ENCODE results near the gene GRIK2. TPM values are rescaled to one million over a fixed set of nuclear protein-coding genes. Genes with fewer than 3 reads are reported as not detected.

The GRIK2 gene
- total RNA-seq, 1 donor from 2014 or later = 2.5 TPM

DNA sequence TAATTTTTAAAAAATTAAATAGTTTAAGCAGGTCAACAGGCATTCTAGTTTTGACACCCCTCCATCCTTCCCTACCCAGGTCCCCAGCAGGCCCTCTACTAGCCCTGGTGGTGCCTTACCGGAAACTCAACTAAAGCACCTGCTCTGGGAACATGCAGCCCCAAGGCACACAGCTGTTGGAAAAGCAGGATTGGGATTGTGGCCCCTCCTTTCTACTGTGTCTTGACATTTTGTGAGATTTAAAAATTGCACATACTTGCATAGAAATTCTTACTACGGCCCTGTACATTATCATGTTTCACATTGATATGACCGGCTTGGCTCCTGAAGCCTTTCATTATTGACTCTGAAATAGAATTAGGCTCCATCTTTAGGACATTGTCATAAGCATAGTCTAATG, 423.2 kb downstream of the GRIK2 start:
- Mint-ChIP-seq H3K36me3 (ENCODE audit: low read depth, unreplicated experiment) (no peaks in the 10 kb centered on the region), H3K4me3 (ENCODE audit: unreplicated experiment) (no peak overlapping the region), H3K27me3 (ENCODE audit: low read depth, unreplicated experiment) (no peaks in the 10 kb centered on the region), H3K4me1 (ENCODE audit: low read depth, unreplicated experiment) (no peaks in the 10 kb centered on the region), H3K27ac (ENCODE audit: unreplicated experiment) (no peak overlapping the region), H3K9me3 (ENCODE audit: unreplicated experiment) (no peaks in the 10 kb centered on the region)
- no peaks in the 10 kb centered on the region for H3K9me3 ChIP-seq (ENCODE audit: insufficient read depth, low read depth, low read length)
- no peaks in the 10 kb centered on the region for H3K79me2 ChIP-seq (ENCODE audit: insufficient read depth, low read length)
- H3K4me1 ChIP-seq (ENCODE audit: insufficient read depth, low read length) = no peaks in the 10 kb centered on the region
- H3K36me3 ChIP-seq (ENCODE audit: insufficient read depth, low read length) = no peaks in the 10 kb centered on the region
- no peak for FAIRE-seq
- H3K4me2 ChIP-seq (ENCODE audit: low read length) = no peak overlapping the region
- no peak overlapping the region for H2AFZ ChIP-seq (ENCODE audit: low read depth, low read length)
- H3K27ac ChIP-seq (ENCODE audit: low read depth, low read length) = no peak overlapping the region
- H3K27me3 ChIP-seq (ENCODE audit: insufficient read depth, low read length) = no peaks in the 10 kb centered on the region
- H4K20me1 ChIP-seq (ENCODE audit: insufficient read depth, low read length) = no peaks in the 10 kb centered on the region
- TF ChIP-seq CTCF (IDR thresholded peaks at IDR 0.05; ENCODE audit: insufficient read depth, low read depth, low read length) (no peak), EZH2 (IDR thresholded peaks at IDR 0.05; ENCODE audit: insufficient read depth, low read length) (no peak)
- no peak for DNase-seq (ENCODE audit: low read depth)
- no peak overlapping the region for H3K9ac ChIP-seq (ENCODE audit: low read length)
- H3K4me3 ChIP-seq (ENCODE audit: insufficient read depth, low read depth, low read length) = no peak overlapping the region

GRCh38 chr6:101818051-101818450, 424.5 kb downstream of the GRIK2 start:
- TF ChIP-seq CTCF (IDR thresholded peaks at IDR 0.05; ENCODE audit: insufficient read depth, low read depth, low read length) = no peak
- no peak for TF ChIP-seq EZH2 (IDR thresholded peaks at IDR 0.05; ENCODE audit: insufficient read depth, low read length)
- no peak overlapping the region for H3K27ac Mint-ChIP-seq (ENCODE audit: unreplicated experiment)

GRCh38 chr6:101824551-101825345, 431.2 kb downstream of the GRIK2 start:
- Histone ChIP-seq H3K4me1 (ENCODE audit: insufficient read depth, low read length) (peaks cover 5% of the 10 kb centered on the region), H3K27ac (ENCODE audit: low read depth, low read length) (peak overlapping the region; percentile 13), H3K4me2 (ENCODE audit: low read length) (peak overlapping the region; percentile 30), H3K9me3 (ENCODE audit: insufficient read depth, low read depth, low read length) (no peaks in the 10 kb centered on the region), H3K27me3 (ENCODE audit: insufficient read depth, low read length) (no peaks in the 10 kb centered on the region), H3K79me2 (ENCODE audit: insufficient read depth, low read length) (no peaks in the 10 kb centered on the region), H3K4me3 (ENCODE audit: insufficient read depth, low read depth, low read length) (no peak overlapping the region), H3K9ac (ENCODE audit: low read length) (no peak overlapping the region), H4K20me1 (ENCODE audit: insufficient read depth, low read length) (no peaks in the 10 kb centered on the region), H3K36me3 (ENCODE audit: insufficient read depth, low read length) (no peaks in the 10 kb centered on the region), H2AFZ (ENCODE audit: low read depth, low read length) (peak overlapping the region; percentile 5)
- Mint-ChIP-seq H3K4me1 (ENCODE audit: low read depth, unreplicated experiment) (peaks cover 11% of the 10 kb centered on the region), H3K9me3 (ENCODE audit: unreplicated experiment) (peaks cover 22% of the 10 kb centered on the region), H3K27ac (ENCODE audit: unreplicated experiment) (peak overlapping the region; percentile 29), H3K36me3 (ENCODE audit: low read depth, unreplicated experiment) (no peaks in the 10 kb centered on the region), H3K27me3 (ENCODE audit: low read depth, unreplicated experiment) (no peaks in the 10 kb centered on the region), H3K4me3 (ENCODE audit: unreplicated experiment) (no peak overlapping the region)
- DNase-seq (ENCODE audit: low read depth) = peak; percentile 74
- FAIRE-seq = no peak
- no peak for TF ChIP-seq EZH2 (IDR thresholded peaks at IDR 0.05; ENCODE audit: insufficient read depth, low read length)
- no peak for TF ChIP-seq CTCF (IDR thresholded peaks at IDR 0.05; ENCODE audit: insufficient read depth, low read depth, low read length)

More at GRCh38 chr6:101818051-101818450, 424.5 kb downstream of the GRIK2 start:
- peak overlapping the region; percentile 67 for H3K4me2 ChIP-seq (ENCODE audit: low read length)
- no peaks in the 10 kb centered on the region for H3K4me1 ChIP-seq (ENCODE audit: insufficient read depth, low read length)
- Mint-ChIP-seq H3K36me3 (ENCODE audit: low read depth, unreplicated experiment) (no peaks in the 10 kb centered on the region), H3K27me3 (ENCODE audit: low read depth, unreplicated experiment) (no peaks in the 10 kb centered on the region), H3K9me3 (ENCODE audit: unreplicated experiment) (no peaks in the 10 kb centered on the region), H3K4me3 (ENCODE audit: unreplicated experiment) (no peak overlapping the region), H3K4me1 (ENCODE audit: low read depth, unreplicated experiment) (no peaks in the 10 kb centered on the region)
- H3K27me3 ChIP-seq (ENCODE audit: insufficient read depth, low read length) = no peaks in the 10 kb centered on the region
- no peaks in the 10 kb centered on the region for H3K36me3 ChIP-seq (ENCODE audit: insufficient read depth, low read length)
- peak overlapping the region; percentile 65 for H2AFZ ChIP-seq (ENCODE audit: low read depth, low read length)
- no peaks in the 10 kb centered on the region for H3K79me2 ChIP-seq (ENCODE audit: insufficient read depth, low read length)
- peak overlapping the region; percentile 56 for H3K9ac ChIP-seq (ENCODE audit: low read length)
- DNase-seq (ENCODE audit: low read depth) (peak; percentile 52), FAIRE-seq (no peak)
- H3K9me3 ChIP-seq (ENCODE audit: insufficient read depth, low read depth, low read length) = no peaks in the 10 kb centered on the region
- no peaks in the 10 kb centered on the region for H4K20me1 ChIP-seq (ENCODE audit: insufficient read depth, low read length)
- no peak overlapping the region for H3K27ac ChIP-seq (ENCODE audit: low read depth, low read length)
- peak overlapping the region; percentile 38 for H3K4me3 ChIP-seq (ENCODE audit: insufficient read depth, low read depth, low read length)
